Ectodermal cell (in vitro differentiated cells): ENCODE results near the gene MUC5B.

Experiments
- H3K27ac ChIP-seq: 2 replicates; pipeline ENCODE4 v1.7.0; 2013; ENCODE audit warnings: mild to moderate bottlenecking, low read depth, low read length; ENCODE audit not compliant: insufficient read depth, poor library complexity, severe bottlenecking
- H3K27me3 ChIP-seq: 2 replicates; pipeline ENCODE4 v1.7.0; 2013; ENCODE audit warnings: mild to moderate bottlenecking, low read length; ENCODE audit not compliant: insufficient read depth, control insufficient read depth, poor library complexity, severe bottlenecking
- H3K36me3 ChIP-seq: one replicate; pipeline ENCODE4 v1.7.0; 2013; ENCODE audit warnings: low read length; ENCODE audit not compliant: control insufficient read depth, insufficient read depth
- H3K4me1 ChIP-seq: one replicate; pipeline ENCODE4 v1.7.0; 2013; ENCODE audit warnings: low read length; ENCODE audit not compliant: control insufficient read depth, insufficient read depth
- H3K4me3 ChIP-seq: 2 replicates; pipeline ENCODE4 v1.7.0; 2013; ENCODE audit warnings: low read depth, low read length, control low read depth; ENCODE audit not compliant: insufficient read depth
- H3K9me3 ChIP-seq: 2 replicates; pipeline ENCODE4 v1.7.0; 2013; ENCODE audit warnings: mild to moderate bottlenecking, low read length, moderate library complexity; ENCODE audit not compliant: control insufficient read depth
- WGBS, 2 experiments: methylation state at CpG; one replicate each; pipeline ENCODE4 v1.1.7; 2013; ENCODE audit warnings: missing lambda C conversion rate in 2 of 2; 5-methylcytosine and 5-hydroxymethylcytosine counted together

The MUC5B gene

GRCh38 chr11:1197886-1198560 lies 24.8 kb upstream of the MUC5B start:
- Histone ChIP-seq H3K4me3 (no peak overlapping the region), H3K27me3 (no peaks in the 10 kb centered on the region)
- WGBS, 2 experiments, result 85 to 87% methylated on average over 33 of the region's 33 CpGs

GRCh38 chr11:1198561-1199240 lies 24.2 kb upstream of the MUC5B start:
- no peaks in the 10 kb centered on the region for H3K4me1 ChIP-seq
- no peaks in the 10 kb centered on the region for H3K9me3 ChIP-seq
- WGBS, 2 experiments, result 93% methylated on average over 26 of the region's 26 CpGs
- no peak overlapping the region for H3K27ac ChIP-seq
- no peak overlapping the region for H3K4me3 ChIP-seq
- no peaks in the 10 kb centered on the region for H3K36me3 ChIP-seq
- H3K27me3 ChIP-seq, result no peaks in the 10 kb centered on the region

More at GRCh38 chr11:1197886-1198560, 24.8 kb upstream of the MUC5B start:
- Histone ChIP-seq H3K4me1 (no peaks in the 10 kb centered on the region), H3K9me3 (no peaks in the 10 kb centered on the region), H3K36me3 (no peaks in the 10 kb centered on the region), H3K27ac (no peak overlapping the region)

- WGBS, 2 experiments, result 87 to 88% methylated on average over 27 of the region's 27 CpGs
- Histone ChIP-seq H3K9me3 (no peaks in the 10 kb centered on the region), H3K4me3 (no peak overlapping the region), H3K27ac (no peak overlapping the region), H3K36me3 (no peaks in the 10 kb centered on the region), H3K4me1 (no peaks in the 10 kb centered on the region), H3K27me3 (no peaks in the 10 kb centered on the region)
These were observed 23.6 kb upstream of the MUC5B start for GRCh38 chr11:1199241-1199750.

GRCh38 chr11:1199751-1200610 lies 22.9 kb upstream of the MUC5B start:
- Histone ChIP-seq H3K36me3 (no peaks in the 10 kb centered on the region), H3K4me1 (no peaks in the 10 kb centered on the region), H3K4me3 (no peak overlapping the region), H3K9me3 (no peaks in the 10 kb centered on the region), H3K27me3 (no peaks in the 10 kb centered on the region), H3K27ac (no peak overlapping the region)
- WGBS, 2 experiments, result 90% methylated on average over 47 of the region's 47 CpGs

GRCh38 chr11:1200611-1201191 lies 22.2 kb upstream of the MUC5B start:
- no peaks in the 10 kb centered on the region for H3K9me3 ChIP-seq
- no peaks in the 10 kb centered on the region for H3K27me3 ChIP-seq
- no peak overlapping the region for H3K4me3 ChIP-seq
- WGBS, 2 experiments, result 88 to 92% methylated on average over 16 of the region's 16 CpGs
- no peaks in the 10 kb centered on the region for H3K4me1 ChIP-seq
- H3K36me3 ChIP-seq, result no peaks in the 10 kb centered on the region
- H3K27ac ChIP-seq, result no peak overlapping the region

- H3K27me3 ChIP-seq, result no peaks in the 10 kb centered on the region
- H3K9me3 ChIP-seq, result no peaks in the 10 kb centered on the region
- no peak overlapping the region for H3K27ac ChIP-seq
- no peaks in the 10 kb centered on the region for H3K36me3 ChIP-seq
- H3K4me1 ChIP-seq, result no peaks in the 10 kb centered on the region
- 90 to 92% methylated on average over 4 of the region's 4 CpGs for WGBS, 2 experiments
- no peak overlapping the region for H3K4me3 ChIP-seq
These were observed 21.3 kb upstream of the MUC5B start for GRCh38 chr11:1201395-1202153.

GRCh38 chr11:1202154-1202775 lies 20.6 kb upstream of the MUC5B start:
- no peaks in the 10 kb centered on the region for H3K27me3 ChIP-seq
- 87 to 88% methylated on average over 18 of the region's 18 CpGs for WGBS, 2 experiments
- H3K36me3 ChIP-seq, result no peaks in the 10 kb centered on the region
- H3K4me1 ChIP-seq, result no peaks in the 10 kb centered on the region
- H3K4me3 ChIP-seq, result no peak overlapping the region
- H3K9me3 ChIP-seq, result no peaks in the 10 kb centered on the region
- no peak overlapping the region for H3K27ac ChIP-seq

- 37 to 39% methylated on average over 32 of the region's 32 CpGs for whole genome bisulfite sequencing, 2 experiments
- H3K27me3 ChIP-seq, result no peaks in the 10 kb centered on the region
- no peaks in the 10 kb centered on the region for H3K9me3 ChIP-seq
- no peaks in the 10 kb centered on the region for H3K4me1 ChIP-seq
- H3K4me3 ChIP-seq, result no peak overlapping the region
- H3K36me3 ChIP-seq, result no peaks in the 10 kb centered on the region
- no peak overlapping the region for H3K27ac ChIP-seq
These were observed 19.9 kb upstream of the MUC5B start for GRCh38 chr11:1202776-1203504.
